T-cell (primary cell): ENCODE data around the gene LRCOL1. TPM values are rescaled to one million over a fixed set of nuclear protein-coding genes. Genes with fewer than 3 reads are reported as not detected.
A peak's percentile ranks its signal among the peaks of the same experiment; 100 is the strongest.

Source experiments
- ATAC-seq, 4 experiments: fragments of 200-7000 bp in 3 of 4; fragments of 150-1000 bp in 1 of 4; cut with Tn5 transposase; replicated peaks in 1 of 4; 1 replicate in 3 of 4; 2 replicates in 1 of 4; pipeline ENCODE4 v1.10.0; 2021; ENCODE audit warnings: moderate library complexity in 3 of 4, mild to moderate bottlenecking in 2 of 4, moderate number of reproducible peaks in 1 of 4
- CTCF ChIA-PET, 2 donors: fragments of 300-600 bp; sonication (Branson Sonifier 250); formaldehyde crosslinking; loops; one replicate each; lab custom pipeline; 2022; ENCODE audit warnings: antibody characterized with exemption in 2 of 2; lab: Charles Lee
- POLR2A ChIA-PET, 2 donors: fragments of 300-600 bp; sonication (Branson Sonifier 250); formaldehyde crosslinking; loops; one replicate each; lab custom pipeline; 2022; ENCODE audit warnings: antibody characterized with exemption in 2 of 2; lab: Charles Lee
- DNase-seq, 35 experiments: peaks; one replicate each; pipeline versions ENCODE4 v3.0.0 to v3.0.0-alpha.2; 2013 to 2023
- H3K27ac ChIP-seq: one replicate; pipeline ENCODE4 v1.5.1; 2013; ENCODE audit warnings: low read length
- H3K27me3 ChIP-seq, 2 experiments: replicated peaks in 1 of 2; 1 replicate in 1 of 2; 2 replicates in 1 of 2; pipeline versions ENCODE4 v1.6.1 to v1.7.0; 2013; ENCODE audit warnings: low read length in 1 of 2, mixed read lengths in 1 of 2; ENCODE audit not compliant: control insufficient read depth in 2 of 2, insufficient read depth in 2 of 2; ENCODE audit errors: extremely low read depth in 1 of 2
- H3K36me3 ChIP-seq, 2 donors: 1 replicate in 1 of 2; 2 replicates in 1 of 2; pipeline versions ENCODE4 v1.6.1 to v1.7.0; 2013; ENCODE audit warnings: low read length in 1 of 2; ENCODE audit not compliant: control insufficient read depth in 2 of 2, insufficient read depth in 1 of 2; ENCODE audit errors: extremely low read depth in 1 of 2
- H3K4me1 ChIP-seq, 2 experiments: 1 replicate in 1 of 2; 2 replicates in 1 of 2; pipeline versions ENCODE4 v1.6.1 to v1.7.0; 2013; ENCODE audit warnings: low read length in 2 of 2, mixed read lengths in 1 of 2; ENCODE audit not compliant: insufficient read depth in 2 of 2, control insufficient read depth in 1 of 2; ENCODE audit errors: extremely low read depth in 1 of 2
- H3K4me3 ChIP-seq, 2 donors: 1 replicate in 1 of 2; 2 replicates in 1 of 2; pipeline versions ENCODE4 v1.5.1 to v1.7.0; 2013; ENCODE audit warnings: mild to moderate bottlenecking in 2 of 2, low read length in 1 of 2, moderate library complexity in 1 of 2; ENCODE audit not compliant: control insufficient read depth in 1 of 2; ENCODE audit errors: extremely low read depth in 1 of 2
- H3K9me3 ChIP-seq: 2 replicates; pipeline ENCODE4 v1.7.0; 2013
- H3K27ac Mint-ChIP-seq, 2 donors: one replicate each; pipeline ENCODE4 v1.8.0; 2020 to 2021; ENCODE audit warnings: mild to moderate bottlenecking in 2 of 2, mixed read lengths in 2 of 2
- H3K27me3 Mint-ChIP-seq, 2 donors: one replicate each; pipeline ENCODE4 v1.8.0; 2021 to 2022; ENCODE audit warnings: mixed read lengths in 2 of 2
- H3K36me3 Mint-ChIP-seq: one replicate; pipeline ENCODE4 v1.8.0; 2021; ENCODE audit warnings: mixed read lengths
- H3K4me1 Mint-ChIP-seq, 3 donors: one replicate each; pipeline ENCODE4 v1.8.0; 2020 to 2022; ENCODE audit warnings: mixed read lengths in 3 of 3, mild to moderate bottlenecking in 1 of 3
- H3K4me3 Mint-ChIP-seq, 3 donors: one replicate each; pipeline ENCODE4 v1.8.0; 2020 to 2022; ENCODE audit warnings: mild to moderate bottlenecking in 3 of 3, mixed read lengths in 3 of 3, moderate library complexity in 3 of 3
- H3K9me3 Mint-ChIP-seq, 3 donors: one replicate each; pipeline ENCODE4 v1.8.0; 2020 to 2022; ENCODE audit warnings: mixed read lengths in 3 of 3
- WGBS: methylation state at CpG from one replicate; pipeline ENCODE4 v1.1.5; 2013; ENCODE audit warnings: missing lambda C conversion rate; ENCODE audit not compliant: insufficient coverage; 5-methylcytosine and 5-hydroxymethylcytosine counted together
- total RNA-seq, 35 experiments: library from RNA in 6 of 35; stranded (reverse) in 6 of 35; fragments of 120-200 nt in 1 of 35; gene quantifications; one replicate each; pipeline versions ENCODE4 v1.2.1 to v1.2.4 and lab custom pipeline; 2013 to 2026

Gene LRCOL1
- total RNA-seq, 5 donors from 2014 or later (not counting 1 experiment from before 2014, with no cell fraction given) = not detected

DNA sequence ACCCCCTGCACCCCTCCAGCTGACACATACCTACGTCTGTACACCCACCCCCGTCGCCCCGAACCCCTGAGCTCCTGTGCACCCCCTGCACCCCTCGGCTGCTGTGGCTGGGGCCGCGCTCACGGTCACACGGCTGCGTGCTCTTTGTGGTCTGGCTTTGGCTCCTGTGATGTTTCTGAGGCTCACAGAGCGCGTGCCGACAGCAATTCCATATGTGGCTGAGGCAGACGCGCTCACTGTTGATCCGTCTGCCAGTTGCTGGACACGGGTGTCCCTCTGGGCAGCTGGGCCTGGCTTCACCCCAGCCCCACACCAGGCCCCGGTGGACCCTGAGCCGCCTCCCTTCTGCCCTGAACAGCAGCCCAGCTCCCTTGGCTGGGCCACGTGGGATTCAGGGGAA lies 46.5 kb downstream of the LRCOL1 start:
- peaks cover 0 to 15% of the 10 kb centered on the region in 2 experiments for H3K27me3 ChIP-seq
- Mint-ChIP-seq H3K4me1 (peaks cover 6 to 12% (median 6%) of the 10 kb centered on the region in 3 donors), H3K4me3 (no peak overlapping the region), H3K36me3 (peaks cover 12% of the 10 kb centered on the region), H3K27ac (no peak overlapping the region), H3K27me3 (peaks cover 0 to 5% of the 10 kb centered on the region in 2 donors), H3K9me3 (no peaks in the 10 kb centered on the region)
- H3K4me1 ChIP-seq = peaks cover 5 to 19% of the 10 kb centered on the region in 2 experiments
- H3K27ac ChIP-seq = no peak overlapping the region
- 98% methylated on average over 17 of the region's 20 CpGs for WGBS
- ATAC-seq = no peak
- ChIA-PET CTCF (interaction anchor here in 1 of 2 donors (0.6 kb wide), 1 partner anchor 346 kb away, joined by 6 read pairs; no protein-coding TSS in a partner anchor), POLR2A (no interaction called here)
- no peaks in the 10 kb centered on the region for H3K9me3 ChIP-seq
- peaks cover 0 to 12% of the 10 kb centered on the region in 2 donors for H3K36me3 ChIP-seq
- H3K4me3 ChIP-seq = no peak overlapping the region
- DNase-seq = no peak

DNA sequence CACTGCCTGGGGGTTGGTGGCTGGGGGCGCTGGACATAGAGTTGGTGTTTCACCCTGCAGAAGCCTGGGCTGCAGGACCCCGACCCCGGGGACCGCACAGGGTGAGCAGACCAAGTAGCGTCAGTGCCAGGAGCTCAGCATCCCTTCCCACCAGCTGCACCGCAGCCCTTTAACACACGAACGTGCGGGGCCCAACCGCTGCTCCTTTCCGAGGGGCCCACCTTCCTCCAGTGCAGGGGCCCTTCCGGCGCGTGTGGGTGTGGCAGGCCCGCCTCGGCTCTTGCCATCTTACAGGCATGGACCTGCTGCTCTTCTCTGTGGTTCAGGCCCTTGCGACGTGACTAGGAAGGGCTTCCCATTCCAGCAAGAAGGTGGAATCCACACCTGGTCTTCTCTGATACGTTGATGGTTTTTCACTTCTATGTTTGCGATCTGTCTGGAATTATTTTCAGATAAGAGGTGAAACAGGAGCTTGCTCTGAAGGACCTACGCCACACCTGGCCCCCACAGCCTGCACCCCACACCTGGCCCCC lies 47.8 kb downstream of the LRCOL1 start:
- Histone ChIP-seq H3K4me3 (no peak overlapping the region), H3K9me3 (no peaks in the 10 kb centered on the region), H3K27ac (no peak overlapping the region), H3K27me3 (peaks cover 0 to 28% of the 10 kb centered on the region in 2 experiments), H3K36me3 (peaks cover 0 to 8% of the 10 kb centered on the region in 2 donors), H3K4me1 (peaks cover 5 to 32% of the 10 kb centered on the region in 2 experiments)
- 90% methylated on average over 19 of the region's 21 CpGs for WGBS
- ChIA-PET CTCF (no interaction called here), POLR2A (no interaction called here)
- no peak overlapping the region for H3K4me3 Mint-ChIP-seq
- DNase-seq = no peak
- H3K4me1 Mint-ChIP-seq = peaks cover 10 to 22% (median 12%) of the 10 kb centered on the region in 3 donors
- no peak for ATAC-seq
- no peaks in the 10 kb centered on the region for H3K9me3 Mint-ChIP-seq
- H3K27ac Mint-ChIP-seq = no peak overlapping the region
- peaks cover 0 to 13% of the 10 kb centered on the region in 2 donors for H3K27me3 Mint-ChIP-seq
- H3K36me3 Mint-ChIP-seq = peaks cover 12% of the 10 kb centered on the region

DNA sequence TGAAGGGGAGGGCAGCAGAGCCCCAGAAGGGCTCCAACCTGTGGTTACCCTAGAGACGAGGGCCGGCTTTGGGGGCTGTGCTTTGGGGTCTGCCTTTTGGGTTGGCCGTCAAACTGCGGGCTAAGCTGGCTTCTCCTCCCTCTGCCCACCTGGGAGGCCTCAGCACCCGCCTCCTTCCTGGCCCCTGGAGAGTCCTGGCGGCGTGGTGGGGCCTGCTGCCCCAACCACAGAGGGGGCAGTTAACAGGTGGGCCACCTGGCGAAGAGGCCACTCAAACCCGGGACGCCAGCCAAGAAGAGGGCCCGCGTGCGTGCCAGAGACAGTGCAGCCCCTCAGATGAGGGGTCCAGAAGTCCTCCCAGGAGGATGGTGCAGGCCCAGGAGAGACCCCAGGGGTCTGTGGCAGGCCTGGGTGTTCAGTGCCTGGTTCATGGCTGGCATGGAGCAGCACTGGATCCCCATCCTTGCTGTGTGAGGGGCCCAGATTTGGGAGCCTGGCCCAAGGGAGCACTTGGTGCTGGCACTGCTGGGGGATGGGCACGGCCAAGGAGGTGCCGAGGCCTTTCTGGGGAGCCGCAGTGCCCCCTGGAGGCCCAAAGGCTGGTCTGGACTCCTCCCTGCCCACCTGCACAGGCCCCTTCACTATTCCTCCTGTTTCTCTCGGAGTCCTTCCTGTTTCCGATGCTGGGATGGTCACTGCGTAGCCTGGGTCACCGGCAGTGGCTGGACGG lies 48.8 kb downstream of the LRCOL1 start:
- Mint-ChIP-seq H3K27ac (no peak overlapping the region), H3K27me3 (peaks cover 4 to 13% of the 10 kb centered on the region in 2 donors), H3K9me3 (no peaks in the 10 kb centered on the region), H3K36me3 (peaks cover 12% of the 10 kb centered on the region), H3K4me1 (peaks cover 10 to 25% (median 14%) of the 10 kb centered on the region in 3 donors), H3K4me3 (peak overlapping the region; percentile 28 to 74 (median 28))
- WGBS = 63% methylated on average over 14 of the region's 21 CpGs
- H3K27me3 ChIP-seq = peaks cover 0 to 33% of the 10 kb centered on the region in 2 experiments
- H3K4me1 ChIP-seq = peaks cover 5 to 33% of the 10 kb centered on the region in 2 experiments
- DNase-seq = peak in 1 of 35 experiments; percentile 19
- H3K4me3 ChIP-seq = peak overlapping the region in 1 of 2 donors; percentile 31
- ChIA-PET CTCF (interaction anchor here in 1 of 2 donors (0.6 kb wide), 1 partner anchor 266 kb away, joined by 3 read pairs; no protein-coding TSS in a partner anchor), POLR2A (no interaction called here)
- no peak overlapping the region for H3K27ac ChIP-seq
- no peak for ATAC-seq
- peaks cover 0 to 6% of the 10 kb centered on the region in 2 donors for H3K36me3 ChIP-seq
- H3K9me3 ChIP-seq = no peaks in the 10 kb centered on the region

DNA sequence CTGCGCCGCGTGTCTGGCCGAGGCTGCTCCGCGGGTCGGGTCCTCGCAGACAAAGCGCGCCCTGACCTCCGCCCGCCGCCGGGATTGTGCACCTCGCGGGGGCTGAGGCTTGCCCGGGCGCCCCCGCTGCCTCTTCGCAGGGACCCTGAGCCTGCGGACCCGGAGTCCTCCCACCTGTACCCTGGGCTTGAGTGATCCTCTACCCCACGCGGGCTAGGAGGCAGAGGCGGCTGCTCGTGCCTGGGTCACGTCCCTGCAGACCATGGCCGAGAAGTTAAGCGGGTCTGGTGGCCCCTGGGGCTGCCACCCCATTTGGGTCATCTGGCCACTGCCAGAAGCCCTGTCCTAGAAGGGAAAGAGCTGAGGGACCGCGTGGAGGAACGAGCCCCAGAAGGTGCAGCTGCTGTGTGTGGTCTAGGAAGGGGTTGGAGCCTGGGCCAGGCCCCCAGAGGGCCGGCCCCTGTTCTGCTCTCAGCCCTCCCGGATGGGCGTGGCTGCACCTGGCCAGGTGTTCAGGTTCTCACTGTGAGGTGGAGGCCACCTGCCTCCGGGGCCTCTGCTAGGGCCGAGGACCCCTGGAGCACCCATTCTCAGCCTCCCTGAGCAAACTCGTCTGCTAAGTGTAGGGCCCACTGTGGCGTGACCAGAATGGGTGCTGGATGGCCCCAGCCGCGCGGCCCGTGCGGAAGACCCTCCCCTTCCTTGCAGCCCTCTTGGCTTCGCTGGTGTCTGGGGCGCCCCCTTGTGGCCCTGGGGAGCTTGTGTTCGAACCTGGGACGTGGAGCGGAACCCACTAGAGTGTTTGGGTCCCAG lies 49.6 kb downstream of the LRCOL1 start:
- ChIA-PET CTCF (interaction anchor here in 1 of 2 donors (0.5 to 0.9 kb wide), 3 partner anchors 34 to 266 kb away, joined by 3 to 4 read pairs (median 3); no protein-coding TSS in a partner anchor), POLR2A (no interaction called here)
- Histone ChIP-seq H3K27me3 (peaks cover 0 to 38% of the 10 kb centered on the region in 2 experiments), H3K9me3 (no peaks in the 10 kb centered on the region), H3K4me3 (peak overlapping the region; percentile 31 to 51), H3K36me3 (peaks cover 0 to 6% of the 10 kb centered on the region in 2 donors), H3K27ac (no peak overlapping the region), H3K4me1 (peaks cover 5 to 33% of the 10 kb centered on the region in 2 experiments)
- DNase-seq = peak; percentile 25 to 80 (median 59)
- H3K4me3 Mint-ChIP-seq = peak overlapping the region; percentile 67 to 74 (median 72)
- peaks cover 10% of the 10 kb centered on the region for H3K36me3 Mint-ChIP-seq
- ATAC-seq = peak; percentile 34 to 61 (median 40)
- no peak overlapping the region for H3K27ac Mint-ChIP-seq
- peaks cover 10 to 25% (median 14%) of the 10 kb centered on the region in 3 donors for H3K4me1 Mint-ChIP-seq
- peaks cover 4 to 13% of the 10 kb centered on the region in 2 donors for H3K27me3 Mint-ChIP-seq
- 4% methylated on average over 42 of the region's 49 CpGs for WGBS
- no peaks in the 10 kb centered on the region for H3K9me3 Mint-ChIP-seq

DNA sequence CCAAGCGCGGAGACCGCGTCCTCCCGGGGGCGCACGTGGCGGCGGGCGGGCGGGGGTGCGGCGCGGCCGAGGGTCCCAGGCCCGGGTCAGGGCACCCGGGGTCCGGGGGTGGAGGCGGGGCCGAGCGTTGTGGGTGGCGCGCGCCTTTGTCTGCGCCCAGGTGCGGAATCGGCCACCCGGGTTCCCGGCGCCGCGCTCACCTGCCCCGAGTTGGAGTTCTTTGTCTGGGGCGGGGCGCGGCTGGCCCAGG lies 50.1 kb downstream of the LRCOL1 start:
- H3K4me1 ChIP-seq = peaks cover 5 to 33% of the 10 kb centered on the region in 2 experiments

More for the DNA sequence above, 50.1 kb downstream of the LRCOL1 start:
- DNase-seq (peak in 3 of 35 experiments; percentile 30 to 37 (median 31)), ATAC-seq (peak; percentile 22 to 48 (median 30))
- WGBS = under 1% methylated on average over 36 of the region's 36 CpGs
- Mint-ChIP-seq H3K4me3 (peak overlapping the region in 1 of 3 donors; percentile 74), H3K9me3 (no peaks in the 10 kb centered on the region), H3K27me3 (peaks cover 4 to 13% of the 10 kb centered on the region in 2 donors), H3K4me1 (peaks cover 10 to 25% (median 14%) of the 10 kb centered on the region in 3 donors), H3K27ac (no peak overlapping the region), H3K36me3 (peaks cover 7% of the 10 kb centered on the region)
- Histone ChIP-seq H3K9me3 (no peaks in the 10 kb centered on the region), H3K4me3 (peak overlapping the region in 1 of 2 donors; percentile 51), H3K27ac (no peak overlapping the region), H3K27me3 (peaks cover 0 to 39% of the 10 kb centered on the region in 2 experiments), H3K36me3 (peaks cover 0 to 2% of the 10 kb centered on the region in 2 donors)
- ChIA-PET CTCF (interaction anchor here in 1 of 2 donors (0.5 to 0.9 kb wide), 2 partner anchors 34 to 55 kb away, joined by 3 to 4 read pairs; no protein-coding TSS in a partner anchor), POLR2A (interaction anchor here in 1 of 2 donors (0.6 kb wide), 1 partner anchor 44 kb away, joined by 3 read pairs; no protein-coding TSS in a partner anchor)
